ENCODE data around the gene ARHGAP26.

Gene ARHGAP26

GRCh38 chr5:142833517-142834449 lies 63.6 kb downstream of the ARHGAP26 start:
- no peak for DNase-seq

GRCh38 chr5:142834504-142834903 lies 64.3 kb downstream of the ARHGAP26 start:
- DNase-seq = no peak

- no peak for DNase-seq
These were observed 65.4 kb downstream of the ARHGAP26 start for GRCh38 chr5:142835540-142835939.

GRCh38 chr5:142836048-142836447 lies 65.9 kb downstream of the ARHGAP26 start:
- DNase-seq = no peak

- no peak for DNase-seq
These were observed 67.0 kb downstream of the ARHGAP26 start for GRCh38 chr5:142837081-142837725.

GRCh38 chr5:142838845-142839244 lies 68.7 kb downstream of the ARHGAP26 start:
- DNase-seq = no peak

- DNase-seq = no peak
These were observed 69.7 kb downstream of the ARHGAP26 start for GRCh38 chr5:142839711-142840346.

- no peak for DNase-seq
These were observed 70.4 kb downstream of the ARHGAP26 start for GRCh38 chr5:142840575-142840974.

- no peak for DNase-seq
These were observed 71.5 kb downstream of the ARHGAP26 start for GRCh38 chr5:142841511-142842265.

GRCh38 chr5:142842994-142843905 lies 73.1 kb downstream of the ARHGAP26 start:
- DNase-seq = no peak

GRCh38 chr5:142844866-142845265 lies 74.7 kb downstream of the ARHGAP26 start:
- DNase-seq = no peak

- no peak for DNase-seq
These were observed 75.3 kb downstream of the ARHGAP26 start for GRCh38 chr5:142845402-142845921.

- DNase-seq = no peak
These were observed 75.8 kb downstream of the ARHGAP26 start for GRCh38 chr5:142845954-142846398.

GRCh38 chr5:142846406-142846805 lies 76.2 kb downstream of the ARHGAP26 start:
- DNase-seq = no peak

- no peak for DNase-seq
These were observed 78.0 kb downstream of the ARHGAP26 start for GRCh38 chr5:142847898-142848790.

GRCh38 chr5:142849466-142849865 lies 79.3 kb downstream of the ARHGAP26 start:
- DNase-seq = no peak

- DNase-seq = no peak
These were observed 79.7 kb downstream of the ARHGAP26 start for GRCh38 chr5:142849880-142850279.

- DNase-seq = no peak
These were observed 81.6 kb downstream of the ARHGAP26 start for GRCh38 chr5:142851731-142852130.

- DNase-seq = no peak
These were observed 82.4 kb downstream of the ARHGAP26 start for GRCh38 chr5:142852416-142853198.

- DNase-seq = no peak
These were observed 83.5 kb downstream of the ARHGAP26 start for GRCh38 chr5:142853682-142854081.
